HepG2 (cell line): ENCODE data around the gene ASXL1. TPM values are rescaled to one million over a fixed set of nuclear protein-coding genes. Genes with fewer than 3 reads are reported as not detected.

Source experiments
- ELF1 ChIP-seq: sonication (generic); formaldehyde crosslinking; IDR thresholded peaks from 2 replicates; pipeline ENCODE4 v1.4.0; 2020; ENCODE audit warnings: missing genetic modification reagents
- HCFC1 ChIP-seq: fragments of 150-350 bp; IDR thresholded peaks from 2 replicates; pipeline ENCODE4 v1.6.1; 2014; ENCODE audit warnings: low read depth, low read length
- HES4 ChIP-seq: sonication (generic); formaldehyde crosslinking; IDR thresholded peaks from 2 replicates; pipeline ENCODE4 v1.9.0; 2021; ENCODE audit warnings: mild to moderate bottlenecking, missing genetic modification reagents, borderline replicate concordance
- IRF2 ChIP-seq: IDR thresholded peaks from 2 replicates; pipeline ENCODE4 v1.6.1; 2018; ENCODE audit warnings: missing genetic modification reagents, missing compliant biosample characterization
- ISX ChIP-seq: sonication (generic); formaldehyde crosslinking; conservative IDR thresholded peaks from 2 replicates; pipeline ENCODE4 v1.5.0; 2020; ENCODE audit warnings: missing genetic modification reagents
- KLF13 ChIP-seq: sonication (generic); formaldehyde crosslinking; IDR thresholded peaks from 2 replicates; pipeline ENCODE4 v1.4.0; 2020; ENCODE audit warnings: mild to moderate bottlenecking, missing genetic modification reagents
- KLF6 ChIP-seq: IDR thresholded peaks from 2 replicates; pipeline ENCODE4 v1.8.0; 2016; ENCODE audit warnings: missing biosample characterization, missing genetic modification reagents
- KLF9 ChIP-seq: IDR thresholded peaks from 2 replicates; pipeline ENCODE4 v1.6.1; 2016; ENCODE audit warnings: low read depth
- MBNL3 ChIP-seq: fragments of 250-450 bp; sonication (Bioruptor Pico); conservative IDR thresholded peaks from 2 replicates; pipeline ENCODE4 v1.8.0; 2022; ENCODE audit warnings: mild to moderate bottlenecking, inconsistent platforms
- MEIS2 ChIP-seq: sonication (generic); formaldehyde crosslinking; IDR thresholded peaks from 2 replicates; pipeline ENCODE4 v1.9.0; 2021; ENCODE audit warnings: mild to moderate bottlenecking, missing genetic modification reagents
- NBN ChIP-seq: fragments of 450-650 bp; conservative IDR thresholded peaks from 2 replicates; pipeline ENCODE4 v1.6.1; 2017
- PAF1 ChIP-seq: IDR thresholded peaks from 2 replicates; pipeline ENCODE4 v1.6.1; 2016; ENCODE audit warnings: missing genetic modification reagents, missing compliant biosample characterization
- PHF20 ChIP-seq: sonication (generic); formaldehyde crosslinking; IDR thresholded peaks from 2 replicates; pipeline ENCODE4 v1.5.0; 2020; ENCODE audit warnings: mild to moderate bottlenecking, missing genetic modification reagents
- PITX1 ChIP-seq: sonication (generic); formaldehyde crosslinking; IDR thresholded peaks from 2 replicates; pipeline ENCODE4 v1.5.1; 2020; ENCODE audit warnings: mild to moderate bottlenecking, missing genetic modification reagents
- REXO4 ChIP-seq: sonication (generic); formaldehyde crosslinking; IDR thresholded peaks from 2 replicates; pipeline ENCODE4 v1.8.0; 2022; ENCODE audit warnings: missing genetic modification reagents, mild to moderate bottlenecking, borderline replicate concordance
- TRIM22 ChIP-seq: fragments of 450-650 bp; IDR thresholded peaks from 2 replicates; pipeline ENCODE4 v1.6.1; 2017
- WIZ ChIP-seq: sonication (generic); formaldehyde crosslinking; IDR thresholded peaks from 2 replicates; pipeline ENCODE4 v1.5.1; 2020; ENCODE audit warnings: mild to moderate bottlenecking, missing genetic modification reagents
- ZBTB3 ChIP-seq: sonication (generic); formaldehyde crosslinking; IDR thresholded peaks from 2 replicates; pipeline ENCODE4 v1.4.0; 2020; ENCODE audit warnings: low read depth, mild to moderate bottlenecking, moderate library complexity, missing genetic modification reagents, borderline replicate concordance
- ZBTB34 ChIP-seq: sonication (generic); formaldehyde crosslinking; IDR thresholded peaks from 2 replicates; pipeline ENCODE4 v1.8.0; 2022; ENCODE audit warnings: mild to moderate bottlenecking, missing genetic modification reagents
- ZFYVE20 ChIP-seq: sonication (generic); formaldehyde crosslinking; IDR thresholded peaks from 2 replicates; pipeline ENCODE4 v1.8.0; 2023; ENCODE audit warnings: low read depth, mild to moderate bottlenecking, moderate library complexity, missing genetic modification reagents, borderline replicate concordance
- ZNF329 ChIP-seq: sonication (generic); formaldehyde crosslinking; IDR thresholded peaks from 2 replicates; pipeline ENCODE4 v1.9.0; 2021; ENCODE audit warnings: low read depth, mild to moderate bottlenecking, missing genetic modification reagents
- ZNF335 ChIP-seq: sonication (generic); formaldehyde crosslinking; IDR thresholded peaks from 2 replicates; pipeline ENCODE4 v1.4.0; 2020; ENCODE audit warnings: missing genetic modification reagents
- ZNF430 ChIP-seq: sonication (generic); formaldehyde crosslinking; IDR thresholded peaks from 2 replicates; pipeline ENCODE4 v1.9.0; 2021; ENCODE audit warnings: mild to moderate bottlenecking, missing genetic modification reagents
- ZNF737 ChIP-seq: sonication (generic); formaldehyde crosslinking; IDR thresholded peaks from 2 replicates; pipeline ENCODE4 v1.5.0; 2020; ENCODE audit warnings: missing genetic modification reagents, mild to moderate bottlenecking, borderline replicate concordance
- ZNF790 ChIP-seq: sonication (generic); formaldehyde crosslinking; IDR thresholded peaks from 2 replicates; pipeline ENCODE4 v1.8.0; 2022; ENCODE audit warnings: missing genetic modification reagents, mild to moderate bottlenecking, borderline replicate concordance
- polyA plus RNA-seq, 8 experiments: library from polyadenylated mRNA; depleted of rRNA in 3 of 8; stranded (reverse) in 7 of 8; unstranded in 1 of 8; fragments of >200 nt; fragmentation: Illumina TruSeq in 4 of 8; extraction: Trizol in 4 of 8; gene quantifications; 2 replicates each; pipeline versions ENCODE4 v1.2.1 to v1.2.3, GENCODE V29; 2011 to 2016; ENCODE audit warnings: low read depth in 4 of 8, missing spikeins in 1 of 8, mixed read lengths in 1 of 8; ENCODE audit not compliant: insufficient read depth in 1 of 8
- total RNA-seq, 5 experiments: library from RNA; depleted of rRNA; stranded (reverse); fragments of >200 nt; fragmentation: Illumina TruSeq; extraction: Trizol; gene quantifications; 2 replicates each; pipeline ENCODE4 v1.2.3, GENCODE V29; 2016; ENCODE audit warnings: low read depth in 1 of 5
- TF ChIP-seq, protein P1 (sequence below): sonication (generic); formaldehyde crosslinking; IDR thresholded peaks from 2 replicates; pipeline ENCODE4 v1.4.0; 2020; ENCODE audit warnings: missing genetic modification reagents
- TF ChIP-seq, protein P2 (sequence below): sonication (generic); formaldehyde crosslinking; IDR thresholded peaks from 2 replicates; pipeline ENCODE4 v1.4.0; 2020; ENCODE audit warnings: missing genetic modification reagents

Gene ASXL1
- total and polyA plus RNA-seq, 2 of the 13 experiments (the other 11 are each of a cell fraction or from before 2014, with no cell fraction given), result 62.1 to 74.8 TPM

- TF ChIP-seq ZNF430 (peak; percentile 86), MBNL3 (CRISPR knock-in tag) (no peak), MEIS2 (no peak; the same call in none of the 2 replicates), ZNF335 (CRISPR knock-in tag) (peak; percentile 47; the same call in 1 of the 2 replicates), KLF6 (no peak), PITX1 (CRISPR knock-in tag) (peak; percentile 32), KLF13 (no peak), ISX (CRISPR knock-in tag) (no peak), NBN (no peak), HCFC1 (no peak), TRIM22 (no peak), ZFYVE20 (CRISPR knock-in tag) (no peak), KLF9 (peak; percentile 48; the same call in 1 of the 2 replicates), ZBTB3 (CRISPR knock-in tag) (peak; percentile 57), IRF2 (peak; percentile 87), PHF20 (CRISPR knock-in tag) (no peak), WIZ (CRISPR knock-in tag) (peak; percentile 85), ZNF329 (CRISPR knock-in tag) (0 out of 2 replicates have a peak, but pooled peaks have one; percentile 22), ZBTB34 (CRISPR knock-in tag) (no peak; the same call in 1 of the 2 replicates), ZNF790 (CRISPR knock-in tag) (peak; percentile 54; the same call in 1 of the 2 replicates), ZNF737 (no peak), PAF1 (CRISPR knock-in tag) (no peak), REXO4 (CRISPR knock-in tag) (no peak), HES4 (no peak), ELF1 (peak; percentile 43; the same call in 1 of the 2 replicates)
- TF ChIP-seq, protein P1, sequence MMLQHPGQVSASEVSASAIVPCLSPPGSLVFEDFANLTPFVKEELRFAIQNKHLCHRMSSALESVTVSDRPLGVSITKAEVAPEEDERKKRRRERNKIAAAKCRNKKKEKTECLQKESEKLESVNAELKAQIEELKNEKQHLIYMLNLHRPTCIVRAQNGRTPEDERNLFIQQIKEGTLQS (CRISPR knock-in tag), result peak; percentile 96
- TF ChIP-seq, protein P2, sequence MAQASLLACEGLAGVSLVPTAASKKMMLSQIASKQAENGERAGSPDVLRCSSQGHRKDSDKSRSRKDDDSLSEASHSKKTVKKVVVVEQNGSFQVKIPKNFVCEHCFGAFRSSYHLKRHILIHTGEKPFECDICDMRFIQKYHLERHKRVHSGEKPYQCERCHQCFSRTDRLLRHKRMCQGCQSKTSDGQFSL (CRISPR knock-in tag), result no peak
Measured at GRCh38 chr20:32325706-32326503, 32.2 kb upstream of the ASXL1 start (continued).
